ENCODE data around the gene LSM12. TPM values are rescaled to one million over a fixed set of nuclear protein-coding genes. Genes with fewer than 3 reads are reported as not detected.
A peak's percentile ranks its signal among the peaks of the same experiment; 100 is the strongest.

Gene LSM12
- total RNA-seq, 2 experiments from 2014 or later, result 34.6 to 36.1 TPM

- H3K4me1 Mint-ChIP-seq (ENCODE audit: low read depth), result peaks cover 13% of the 10 kb centered on the region
- no peak overlapping the region for H3K27ac ChIP-seq (ENCODE audit: low read depth in 1 of 2, low read length in 2 of 2)
- H3K4me1 ChIP-seq (ENCODE audit: insufficient read depth, low read length), result peaks cover 8% of the 10 kb centered on the region
- no peaks in the 10 kb centered on the region for H3K27me3 Mint-ChIP-seq
- peaks cover 42% of the 10 kb centered on the region for H3K36me3 Mint-ChIP-seq (ENCODE audit: low read depth)
- CTCF ChIA-PET, result no interaction called here
- no peaks in the 10 kb centered on the region for H3K9me3 Mint-ChIP-seq
- TF ChIP-seq CTCF (IDR thresholded peaks at IDR 0.05), result no peak
- DNase-seq (no peak), ATAC-seq (ENCODE audit: poor library complexity) (no peak)
- no peaks in the 10 kb centered on the region for H3K27me3 ChIP-seq (ENCODE audit: control insufficient read depth in 1 of 2, insufficient read depth in 2 of 2, low read length in 2 of 2)
- H3K36me3 ChIP-seq (ENCODE audit: insufficient read depth, low read length), result peaks cover 37% of the 10 kb centered on the region
- H3K4me3 Mint-ChIP-seq, result no peak overlapping the region
- POLR2A ChIA-PET, result no interaction called here
- H3K27ac Mint-ChIP-seq, result no peak overlapping the region
- intact Hi-C loops (cut with DNase I, micrococcal nuclease), result loop anchor here in 1 of 2 experiments (10.0 kb wide), 1 partner anchor 131 kb away; no protein-coding TSS in a partner anchor
- no peak overlapping the region for H3K4me3 ChIP-seq (ENCODE audit: low read length)
- H3K9me3 ChIP-seq (ENCODE audit: control insufficient read depth in 1 of 2, insufficient read depth in 1 of 2, low read length in 2 of 2), result no peaks in the 10 kb centered on the region
Observed at GRCh38 chr17:44045486-44045885, 21.0 kb downstream of the LSM12 start.

- H3K27me3 ChIP-seq (ENCODE audit: control insufficient read depth in 1 of 2, insufficient read depth in 2 of 2, low read length in 2 of 2), result no peaks in the 10 kb centered on the region
- Mint-ChIP-seq H3K4me1 (ENCODE audit: low read depth) (peaks cover 13% of the 10 kb centered on the region), H3K27me3 (no peaks in the 10 kb centered on the region), H3K4me3 (no peak overlapping the region), H3K36me3 (ENCODE audit: low read depth) (peaks cover 44% of the 10 kb centered on the region), H3K9me3 (no peaks in the 10 kb centered on the region), H3K27ac (no peak overlapping the region)
- ChIA-PET POLR2A (interaction anchor here (0.6 kb wide), 1 partner anchor 239 kb away, joined by 4 read pairs; no protein-coding TSS in a partner anchor), CTCF (interaction anchor here (0.5 to 0.7 kb wide), 2 partner anchors 13 to 18 kb away, joined by 3 to 5 read pairs; no protein-coding TSS in a partner anchor)
- H3K4me3 ChIP-seq (ENCODE audit: low read length), result no peak overlapping the region
- DNase-seq (no peak), ATAC-seq (ENCODE audit: poor library complexity) (no peak)
- H3K4me1 ChIP-seq (ENCODE audit: insufficient read depth, low read length), result peaks cover 6% of the 10 kb centered on the region
- peaks cover 31% of the 10 kb centered on the region for H3K36me3 ChIP-seq (ENCODE audit: insufficient read depth, low read length)
- no peaks in the 10 kb centered on the region for H3K9me3 ChIP-seq (ENCODE audit: control insufficient read depth in 1 of 2, insufficient read depth in 1 of 2, low read length in 2 of 2)
- no peak overlapping the region for H3K27ac ChIP-seq (ENCODE audit: low read depth in 1 of 2, low read length in 2 of 2)
- no peak for TF ChIP-seq CTCF (IDR thresholded peaks at IDR 0.05)
- intact Hi-C loops (cut with DNase I, micrococcal nuclease), result loop anchor here in 1 of 2 experiments (10.0 kb wide), 1 partner anchor 129 kb away; no protein-coding TSS in a partner anchor
Observed at GRCh38 chr17:44044071-44044470, 22.4 kb downstream of the LSM12 start.

GRCh38 chr17:44043272-44043696, 23.2 kb downstream of the LSM12 start:
- H3K27ac Mint-ChIP-seq, result no peak overlapping the region
- Histone ChIP-seq H3K4me1 (ENCODE audit: insufficient read depth, low read length) (peaks cover 6% of the 10 kb centered on the region), H3K9me3 (ENCODE audit: control insufficient read depth in 1 of 2, insufficient read depth in 1 of 2, low read length in 2 of 2) (no peaks in the 10 kb centered on the region), H3K27me3 (ENCODE audit: control insufficient read depth in 1 of 2, insufficient read depth in 2 of 2, low read length in 2 of 2) (no peaks in the 10 kb centered on the region), H3K36me3 (ENCODE audit: insufficient read depth, low read length) (peaks cover 29% of the 10 kb centered on the region), H3K27ac (ENCODE audit: low read depth in 1 of 2, low read length in 2 of 2) (no peak overlapping the region), H3K4me3 (ENCODE audit: low read length) (no peak overlapping the region)
- ATAC-seq (ENCODE audit: poor library complexity) (no peak), DNase-seq (peak in 2 of 14 experiments; percentile 21 to 29)
- intact Hi-C loops (cut with DNase I, micrococcal nuclease), result loop anchor here in 1 of 2 experiments (10.0 kb wide), 1 partner anchor 128 kb away; no protein-coding TSS in a partner anchor
- H3K4me3 Mint-ChIP-seq, result no peak overlapping the region
- CTCF ChIA-PET, result interaction anchor here (0.6 to 1.8 kb wide), 3 partner anchors 10 to 14 kb away, joined by 3 to 8 read pairs (median 5); no protein-coding TSS in a partner anchor
- H3K9me3 Mint-ChIP-seq, result no peaks in the 10 kb centered on the region
- no peak for TF ChIP-seq CTCF (IDR thresholded peaks at IDR 0.05)
- H3K27me3 Mint-ChIP-seq, result no peaks in the 10 kb centered on the region
- peaks cover 44% of the 10 kb centered on the region for H3K36me3 Mint-ChIP-seq (ENCODE audit: low read depth)
- H3K4me1 Mint-ChIP-seq (ENCODE audit: low read depth), result peaks cover 13% of the 10 kb centered on the region
- POLR2A ChIA-PET, result no interaction called here

All from CD4-positive, alpha-beta T cell (primary cell).